Measurements from ENCODE around the gene PPP1R37. TPM values are rescaled to one million over a fixed set of nuclear protein-coding genes. Genes with fewer than 3 reads are reported as not detected.

The PPP1R37 gene
- total and polyA plus RNA-seq, 2 donors (not counting 3 experiments of a cell fraction or from before 2014, with no cell fraction given), result 16.2 to 27.1 TPM

DNA sequence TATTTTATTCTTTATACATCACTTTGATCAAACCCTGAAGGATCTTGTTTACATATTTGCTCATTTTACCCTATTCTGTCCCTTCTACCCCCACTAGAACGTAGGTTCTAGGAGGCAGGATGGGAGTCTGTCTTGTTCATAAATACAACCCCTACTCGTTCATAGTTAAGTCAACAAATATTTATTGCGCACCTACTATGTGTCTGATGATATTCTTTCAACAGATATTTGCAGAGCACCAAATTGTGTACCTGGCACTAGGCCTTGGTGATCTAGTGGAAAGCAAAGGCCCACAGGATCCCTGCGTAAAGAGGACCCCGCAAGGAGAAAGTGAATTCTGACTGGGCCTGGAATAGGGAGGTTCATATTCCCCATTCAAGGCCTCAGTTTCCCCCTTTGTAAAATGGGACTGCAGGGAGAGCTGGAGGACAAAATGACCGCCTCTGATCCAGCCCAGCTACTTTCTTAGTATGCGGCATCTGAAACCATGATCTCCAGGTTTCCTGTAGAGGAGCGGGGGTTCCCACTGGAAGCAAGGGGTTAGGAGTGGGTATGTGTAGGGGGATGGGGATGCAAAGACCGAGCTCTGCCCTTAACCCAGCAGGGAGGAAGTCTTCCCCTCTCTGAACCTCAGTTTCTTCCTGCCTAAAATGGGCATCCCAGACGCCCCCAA is 14.5 kb upstream of the PPP1R37 start:
- Histone ChIP-seq H3K27me3 (ENCODE audit: control insufficient read depth in 2 of 2, insufficient read depth in 2 of 2, low read length in 2 of 2) (no peaks in the 10 kb centered on the region), H3K27ac (ENCODE audit: insufficient read depth, low read depth, low read length) (no peak overlapping the region), H3K79me2 (ENCODE audit: control insufficient read depth, insufficient read depth, low read length) (peaks cover 40% of the 10 kb centered on the region), H3K4me3 (replicated peaks in 1 of 3; ENCODE audit: insufficient read depth in 1 of 3, low read depth in 1 of 3, low read length in 3 of 3) (peak overlapping the region in 2 of 3 experiments; percentile 57 to 79), H3K9me3 (replicated peaks; ENCODE audit: control insufficient read depth, insufficient read depth, low read length) (no peaks in the 10 kb centered on the region), H3K36me3 (ENCODE audit: control insufficient read depth in 2 of 2, extremely low read depth in 1 of 2, insufficient read depth in 2 of 2, low read length in 2 of 2) (peaks cover 0 to 4% of the 10 kb centered on the region in 2 experiments), H3K4me1 (ENCODE audit: control insufficient read depth, extremely low read depth, insufficient read depth, low read length) (peaks cover 16% of the 10 kb centered on the region), H4K20me1 (replicated peaks; ENCODE audit: control insufficient read depth, extremely low read depth, insufficient read depth, low read length) (no peaks in the 10 kb centered on the region), H3K9me1 (replicated peaks; ENCODE audit: control insufficient read depth, extremely low read depth, insufficient read depth, low read length) (no peaks in the 10 kb centered on the region), H2AFZ (ENCODE audit: low read depth, low read length) (peak overlapping the region; percentile 95), H3K4me2 (ENCODE audit: insufficient read depth, low read length) (peak overlapping the region; percentile 60), H3K9ac (replicated peaks; ENCODE audit: extremely low read depth, insufficient read depth, low read length) (peak overlapping the region; percentile 80)
- FAIRE-seq (peak; percentile 12), DNase-seq (ENCODE audit: low read depth, low spot score) (no peak)
- ChIA-PET CTCF (interaction anchor here (0.7 to 2.0 kb wide), 3 partner anchors 10 to 19 kb away, joined by 3 to 16 read pairs (median 10); no protein-coding TSS in a partner anchor), POLR2A (no interaction called here)
- BruUV-seq (replicated peaks), result TSS peak; percentile 35
- intact Hi-C loops (cut with micrococcal nuclease), result loop anchor here (1.0 to 5.0 kb wide), 2 partner anchors 13 to 41 kb away; partner anchors contain the start of gene CLASRP
- no peak for TF ChIP-seq POLR2AphosphoS5 (IDR thresholded peaks at IDR 0.05; ENCODE audit: insufficient read depth, low read depth, low read length)
- TF ChIP-seq, protein P1, sequence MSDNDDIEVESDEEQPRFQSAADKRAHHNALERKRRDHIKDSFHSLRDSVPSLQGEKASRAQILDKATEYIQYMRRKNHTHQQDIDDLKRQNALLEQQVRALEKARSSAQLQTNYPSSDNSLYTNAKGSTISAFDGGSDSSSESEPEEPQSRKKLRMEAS (IDR thresholded peaks at IDR 0.05; ENCODE audit: insufficient read depth, insufficient read length), result no peak
- no peak for TF ChIP-seq FOS (IDR thresholded peaks at IDR 0.05; ENCODE audit: borderline replicate concordance, insufficient read depth, low read length)
- no peak for TF ChIP-seq MYC (IDR thresholded peaks at IDR 0.05; ENCODE audit: low read depth, low read length)
- dilution Hi-C loops (cut with MboI; ENCODE audit: extremely low pct_ligation_motif_present, low sequenced_read_pairs), result no loop called here

All from endothelial cell of umbilical vein (primary cell).